SU-DHL-6 (cell line): ENCODE results near the gene CLCF1.

ENCODE experiments used
- H2AFZ ChIP-seq: fragments of 200-600 bp; sonication (generic); 2 replicates; pipeline ENCODE4 v1.6.1; 2014; ENCODE audit warnings: low read depth, mild to moderate bottlenecking, moderate library complexity, mixed read lengths, antibody characterized with exemption, low read length; ENCODE audit not compliant: severe bottlenecking
- H3F3A ChIP-seq: fragments of 200-600 bp; shearing (Covaris generic); 2 replicates; pipeline ENCODE4 v1.6.0; 2016; ENCODE audit warnings: antibody characterized with exemption, mild to moderate bottlenecking; ENCODE audit not compliant: insufficient read depth
- H3K27ac ChIP-seq: fragments of 200-600 bp; sonication (generic); 2 replicates; pipeline ENCODE4 v1.5.1; 2016; ENCODE audit warnings: low read depth, mild to moderate bottlenecking, low read length, moderate library complexity, mixed read lengths
- H3K27me3 ChIP-seq: fragments of 200-600 bp; sonication (generic), shearing (Covaris generic); 2 replicates; pipeline ENCODE4 v1.6.0; 2014; ENCODE audit warnings: mild to moderate bottlenecking, low read length
- H3K36me3 ChIP-seq: fragments of 200-600 bp; sonication (generic); 2 replicates; pipeline ENCODE4 v1.6.1; 2014; ENCODE audit warnings: mild to moderate bottlenecking, low read length, mixed read lengths
- H3K4me2 ChIP-seq: fragments of 300-600, 200-600 bp; shearing (Covaris generic), sonication (generic); 2 replicates; pipeline ENCODE4 v1.6.0; 2014; ENCODE audit warnings: low read length, low read depth, mild to moderate bottlenecking; ENCODE audit not compliant: poor library complexity, severe bottlenecking
- H3K4me3 ChIP-seq: fragments of 200-600 bp; sonication (generic); 2 replicates; pipeline ENCODE4 v1.5.1; 2014; ENCODE audit warnings: antibody characterized with exemption, low read length, mild to moderate bottlenecking, mixed read lengths; ENCODE audit not compliant: insufficient read depth, poor library complexity, severe bottlenecking
- H3K79me2 ChIP-seq: fragments of 200-600 bp; sonication (generic); 2 replicates; pipeline ENCODE4 v1.6.1; 2014; ENCODE audit warnings: mild to moderate bottlenecking, low read length, moderate library complexity; ENCODE audit not compliant: insufficient read depth
- H3K9ac ChIP-seq: fragments of 200-600 bp; sonication (generic); 2 replicates; pipeline ENCODE4 v1.7.0; 2014; ENCODE audit warnings: mild to moderate bottlenecking, low read length
- H3K9me2 ChIP-seq: fragments of 200-600 bp; sonication (generic); replicated peaks from 2 replicates; pipeline ENCODE4 v1.6.1; 2014; ENCODE audit warnings: low read length; ENCODE audit not compliant: insufficient read depth
- H3K9me3 ChIP-seq: fragments of 200-600 bp; sonication (generic); 2 replicates; pipeline ENCODE4 v1.6.1; 2014; ENCODE audit warnings: low read length, mixed read lengths; ENCODE audit not compliant: insufficient read depth
- H4K20me1 ChIP-seq: fragments of 200-600 bp; sonication (generic); 2 replicates; pipeline ENCODE4 v1.6.1; 2014; ENCODE audit warnings: low read depth, mild to moderate bottlenecking, antibody characterized with exemption, low read length, moderate library complexity, mixed read lengths
- CTCF ChIP-seq: fragments of 200-600 bp; sonication (generic); IDR thresholded peaks from one replicate; pipeline ENCODE4 v1.5.1; 2017; ENCODE audit warnings: antibody characterized with exemption, mild to moderate bottlenecking, low read length, moderate library complexity; ENCODE audit not compliant: insufficient read depth, poor library complexity, severe bottlenecking
- EZH2phosphoT487 ChIP-seq: fragments of 200-600 bp; sonication (generic), shearing (Covaris generic); conservative IDR thresholded peaks from 2 replicates; pipeline ENCODE4 v1.6.1; 2018; ENCODE audit warnings: mild to moderate bottlenecking, antibody characterized with exemption, low read length, moderate library complexity, mixed read lengths

The CLCF1 gene

GRCh38 chr11:67349036-67349435, 24.4 kb downstream of the CLCF1 start:
- Histone ChIP-seq H3K27ac (no peak overlapping the region), H4K20me1 (no peaks in the 10 kb centered on the region), H2AFZ (no peak overlapping the region), H3K9me3 (no peaks in the 10 kb centered on the region), H3K27me3 (no peaks in the 10 kb centered on the region), H3K9ac (no peak overlapping the region), H3K9me2 (no peaks in the 10 kb centered on the region), H3K4me3 (no peak overlapping the region), H3K79me2 (no peaks in the 10 kb centered on the region), H3F3A (peaks cover 7% of the 10 kb centered on the region), H3K36me3 (no peaks in the 10 kb centered on the region), H3K4me2 (no peak overlapping the region)
- no peak for TF ChIP-seq CTCF
- TF ChIP-seq EZH2phosphoT487: no peak

GRCh38 chr11:67347964-67348749, 25.2 kb downstream of the CLCF1 start:
- no peak overlapping the region for H2AFZ ChIP-seq
- no peak overlapping the region for H3K27ac ChIP-seq
- no peaks in the 10 kb centered on the region for H4K20me1 ChIP-seq
- no peaks in the 10 kb centered on the region for H3K9me3 ChIP-seq
- H3K9me2 ChIP-seq: no peaks in the 10 kb centered on the region
- no peak overlapping the region for H3K4me3 ChIP-seq
- H3K9ac ChIP-seq: no peak overlapping the region
- no peaks in the 10 kb centered on the region for H3K27me3 ChIP-seq
- no peaks in the 10 kb centered on the region for H3K36me3 ChIP-seq
- no peak overlapping the region for H3K4me2 ChIP-seq
- peaks cover 3% of the 10 kb centered on the region; the same call in 1 of the 2 replicates for H3F3A ChIP-seq
- H3K79me2 ChIP-seq: no peaks in the 10 kb centered on the region
- TF ChIP-seq EZH2phosphoT487: no peak
- no peak for TF ChIP-seq CTCF

- Histone ChIP-seq H3K9ac (no peak overlapping the region), H3K27me3 (no peaks in the 10 kb centered on the region), H3K36me3 (no peaks in the 10 kb centered on the region), H3K4me2 (no peak overlapping the region), H3K4me3 (no peak overlapping the region), H3K9me2 (no peaks in the 10 kb centered on the region), H3K9me3 (no peaks in the 10 kb centered on the region), H3K27ac (no peak overlapping the region), H3F3A (no peaks in the 10 kb centered on the region), H3K79me2 (no peaks in the 10 kb centered on the region), H2AFZ (no peak overlapping the region), H4K20me1 (no peaks in the 10 kb centered on the region)
- TF ChIP-seq CTCF (peak; percentile 87), EZH2phosphoT487 (no peak)
Observed at GRCh38 chr11:67345920-67346819, 27.2 kb downstream of the CLCF1 start.
